ENCODE results near the gene CDK5R2.

Gene CDK5R2

DNA sequence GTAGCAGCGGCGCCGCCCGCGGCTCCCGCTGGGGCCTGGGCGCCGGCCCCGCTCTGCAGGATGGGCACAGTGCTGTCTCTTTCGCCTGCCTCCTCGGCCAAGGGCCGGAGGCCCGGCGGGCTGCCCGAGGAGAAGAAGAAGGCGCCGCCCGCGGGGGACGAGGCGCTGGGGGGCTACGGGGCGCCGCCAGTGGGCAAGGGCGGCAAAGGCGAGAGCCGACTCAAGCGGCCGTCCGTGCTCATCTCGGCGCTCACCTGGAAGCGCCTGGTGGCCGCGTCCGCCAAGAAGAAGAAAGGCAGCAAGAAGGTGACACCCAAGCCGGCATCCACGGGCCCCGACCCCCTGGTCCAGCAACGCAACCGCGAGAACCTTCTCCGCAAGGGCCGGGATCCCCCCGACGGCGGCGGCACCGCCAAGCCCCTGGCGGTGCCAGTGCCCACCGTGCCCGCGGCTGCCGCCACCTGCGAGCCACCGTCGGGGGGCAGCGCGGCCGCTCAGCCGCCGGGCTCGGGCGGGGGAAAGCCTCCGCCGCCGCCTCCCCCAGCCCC is 369 bp downstream of the CDK5R2 start:
- no peak for ATAC-seq

DNA sequence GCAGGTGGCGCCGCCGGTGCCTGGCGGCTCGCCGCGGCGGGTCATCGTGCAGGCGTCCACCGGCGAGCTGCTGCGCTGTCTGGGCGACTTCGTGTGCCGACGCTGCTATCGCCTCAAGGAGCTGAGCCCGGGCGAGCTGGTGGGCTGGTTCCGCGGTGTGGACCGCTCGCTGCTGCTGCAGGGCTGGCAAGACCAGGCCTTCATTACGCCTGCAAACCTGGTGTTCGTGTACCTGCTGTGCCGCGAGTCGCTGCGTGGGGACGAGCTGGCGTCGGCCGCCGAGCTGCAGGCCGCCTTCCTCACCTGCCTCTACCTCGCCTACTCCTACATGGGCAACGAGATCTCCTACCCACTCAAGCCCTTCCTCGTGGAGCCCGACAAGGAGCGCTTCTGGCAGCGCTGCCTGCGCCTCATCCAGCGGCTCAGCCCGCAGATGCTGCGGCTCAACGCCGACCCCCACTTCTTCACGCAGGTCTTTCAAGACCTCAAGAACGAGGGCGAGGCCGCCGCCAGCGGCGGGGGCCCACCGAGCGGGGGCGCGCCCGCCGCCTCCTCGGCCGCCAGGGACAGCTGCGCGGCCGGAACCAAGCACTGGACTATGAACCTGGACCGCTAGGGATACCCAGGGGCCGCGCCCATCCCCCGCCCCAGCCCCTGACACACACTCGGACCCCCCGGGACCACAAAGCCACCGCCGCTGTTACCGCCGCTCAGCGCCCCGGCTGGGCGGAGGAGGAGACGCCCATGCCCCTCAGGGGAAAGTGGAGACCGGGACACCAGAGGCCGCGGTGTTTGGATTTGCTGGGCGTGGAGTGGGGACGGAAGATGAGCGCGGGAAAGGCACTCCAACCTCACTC is 1.1 kb downstream of the CDK5R2 start:
- TF ChIP-seq RARB (CRISPR knock-in tag; IDR thresholded peaks at IDR 0.05) = no peak
- TF ChIP-seq ZNF8 (CRISPR knock-in tag; IDR thresholded peaks at IDR 0.05) = no peak
- TF ChIP-seq ZC3H10 (CRISPR knock-in tag; IDR thresholded peaks at IDR 0.05) = no peak
- TF ChIP-seq, protein P1, sequence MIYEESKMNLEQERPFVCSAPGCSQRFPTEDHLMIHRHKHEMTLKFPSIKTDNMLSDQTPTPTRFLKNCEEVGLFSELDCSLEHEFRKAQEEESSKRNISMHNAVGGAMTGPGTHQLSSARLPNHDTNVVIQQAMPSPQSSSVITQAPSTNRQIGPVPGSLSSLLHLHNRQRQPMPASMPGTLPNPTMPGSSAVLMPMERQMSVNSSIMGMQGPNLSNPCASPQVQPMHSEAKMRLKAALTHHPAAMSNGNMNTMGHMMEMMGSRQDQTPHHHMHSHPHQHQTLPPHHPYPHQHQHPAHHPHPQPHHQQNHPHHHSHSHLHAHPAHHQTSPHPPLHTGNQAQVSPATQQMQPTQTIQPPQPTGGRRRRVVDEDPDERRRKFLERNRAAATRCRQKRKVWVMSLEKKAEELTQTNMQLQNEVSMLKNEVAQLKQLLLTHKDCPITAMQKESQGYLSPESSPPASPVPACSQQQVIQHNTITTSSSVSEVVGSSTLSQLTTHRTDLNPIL (CRISPR knock-in tag; IDR thresholded peaks at IDR 0.05; ENCODE audit: low read depth) = no peak
- no peak for TF ChIP-seq ZNF70 (CRISPR knock-in tag; IDR thresholded peaks at IDR 0.05)
- no peak for TF ChIP-seq CSDC2 (CRISPR knock-in tag; IDR thresholded peaks at IDR 0.05)
- TF ChIP-seq ZNF565 (CRISPR knock-in tag; conservative IDR thresholded peaks at IDR 0.05; ENCODE audit: low read depth) = no peak
- TF ChIP-seq PPARA (CRISPR knock-in tag; IDR thresholded peaks at IDR 0.05; ENCODE audit: borderline replicate concordance) = no peak
- TF ChIP-seq, protein P2, sequence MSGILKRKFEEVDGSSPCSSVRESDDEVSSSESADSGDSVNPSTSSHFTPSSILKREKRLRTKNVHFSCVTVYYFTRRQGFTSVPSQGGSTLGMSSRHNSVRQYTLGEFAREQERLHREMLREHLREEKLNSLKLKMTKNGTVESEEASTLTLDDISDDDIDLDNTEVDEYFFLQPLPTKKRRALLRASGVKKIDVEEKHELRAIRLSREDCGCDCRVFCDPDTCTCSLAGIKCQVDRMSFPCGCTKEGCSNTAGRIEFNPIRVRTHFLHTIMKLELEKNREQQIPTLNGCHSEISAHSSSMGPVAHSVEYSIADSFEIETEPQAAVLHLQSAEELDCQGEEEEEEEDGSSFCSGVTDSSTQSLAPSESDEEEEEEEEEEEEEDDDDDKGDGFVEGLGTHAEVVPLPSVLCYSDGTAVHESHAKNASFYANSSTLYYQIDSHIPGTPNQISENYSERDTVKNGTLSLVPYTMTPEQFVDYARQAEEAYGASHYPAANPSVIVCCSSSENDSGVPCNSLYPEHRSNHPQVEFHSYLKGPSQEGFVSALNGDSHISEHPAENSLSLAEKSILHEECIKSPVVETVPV (CRISPR knock-in tag; IDR thresholded peaks at IDR 0.05) = no peak
- no peak for TF ChIP-seq ESRRG (CRISPR knock-in tag; IDR thresholded peaks at IDR 0.05)
- no peak for TF ChIP-seq ZFP30 (CRISPR knock-in tag; IDR thresholded peaks at IDR 0.05)
- TF ChIP-seq TCF4 (CRISPR knock-in tag; IDR thresholded peaks at IDR 0.05; ENCODE audit: borderline replicate concordance) = no peak
- TF ChIP-seq ARNTL (CRISPR knock-in tag; IDR thresholded peaks at IDR 0.05; ENCODE audit: borderline replicate concordance, low read depth) = no peak
- TF ChIP-seq SNAI2 (CRISPR knock-in tag; IDR thresholded peaks at IDR 0.05) = no peak
- TF ChIP-seq GLIS3 (CRISPR knock-in tag; IDR thresholded peaks at IDR 0.05) = no peak
- ATAC-seq = no peak

More for the DNA sequence above, 369 bp downstream of the CDK5R2 start:
- TF ChIP-seq TOX (CRISPR knock-in tag; IDR thresholded peaks at IDR 0.05; ENCODE audit: borderline replicate concordance) = no peak
- TF ChIP-seq BACH2 (CRISPR knock-in tag; IDR thresholded peaks at IDR 0.05; ENCODE audit: borderline replicate concordance) = no peak
- no peak for TF ChIP-seq ZFP3 (CRISPR knock-in tag; IDR thresholded peaks at IDR 0.05)
- TF ChIP-seq, protein P2 (CRISPR knock-in tag; IDR thresholded peaks at IDR 0.05) = no peak
- no peak for TF ChIP-seq ISL1 (CRISPR knock-in tag; IDR thresholded peaks at IDR 0.05)
- TF ChIP-seq SNAI2 (CRISPR knock-in tag; IDR thresholded peaks at IDR 0.05) = no peak
- no peak for TF ChIP-seq ARNTL (CRISPR knock-in tag; IDR thresholded peaks at IDR 0.05; ENCODE audit: borderline replicate concordance, low read depth)
- TF ChIP-seq PATZ1 (CRISPR knock-in tag; IDR thresholded peaks at IDR 0.05; ENCODE audit: borderline replicate concordance) = no peak
- TF ChIP-seq ESRRG (CRISPR knock-in tag; IDR thresholded peaks at IDR 0.05) = no peak
- no peak for TF ChIP-seq ZNF8 (CRISPR knock-in tag; IDR thresholded peaks at IDR 0.05)
- TF ChIP-seq ZNF70 (CRISPR knock-in tag; IDR thresholded peaks at IDR 0.05) = no peak

DNA sequence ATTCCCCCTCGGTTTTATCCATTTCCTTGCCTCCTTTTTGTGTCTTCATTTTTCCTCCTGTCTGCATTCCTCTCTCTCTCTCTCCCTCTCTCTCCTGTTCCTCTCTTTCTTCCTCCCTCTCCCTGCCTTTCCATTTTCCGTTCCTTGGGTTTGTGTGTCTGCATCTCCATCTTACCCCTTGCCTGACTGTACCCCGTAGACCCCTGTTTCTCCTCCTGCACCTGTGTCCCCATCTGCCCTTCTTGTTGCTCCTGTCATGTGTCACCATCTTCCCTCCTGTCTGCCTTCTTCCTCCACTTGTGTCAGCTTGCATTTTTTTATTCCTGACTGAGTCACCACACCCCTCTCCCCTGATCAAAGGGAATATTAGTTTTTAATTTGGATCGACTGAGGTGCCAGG is 1.8 kb downstream of the CDK5R2 start:
- TF ChIP-seq TOX (CRISPR knock-in tag; IDR thresholded peaks at IDR 0.05; ENCODE audit: borderline replicate concordance) = no peak
- TF ChIP-seq ESRRG (CRISPR knock-in tag; IDR thresholded peaks at IDR 0.05) = no peak
- TF ChIP-seq, protein P3, sequence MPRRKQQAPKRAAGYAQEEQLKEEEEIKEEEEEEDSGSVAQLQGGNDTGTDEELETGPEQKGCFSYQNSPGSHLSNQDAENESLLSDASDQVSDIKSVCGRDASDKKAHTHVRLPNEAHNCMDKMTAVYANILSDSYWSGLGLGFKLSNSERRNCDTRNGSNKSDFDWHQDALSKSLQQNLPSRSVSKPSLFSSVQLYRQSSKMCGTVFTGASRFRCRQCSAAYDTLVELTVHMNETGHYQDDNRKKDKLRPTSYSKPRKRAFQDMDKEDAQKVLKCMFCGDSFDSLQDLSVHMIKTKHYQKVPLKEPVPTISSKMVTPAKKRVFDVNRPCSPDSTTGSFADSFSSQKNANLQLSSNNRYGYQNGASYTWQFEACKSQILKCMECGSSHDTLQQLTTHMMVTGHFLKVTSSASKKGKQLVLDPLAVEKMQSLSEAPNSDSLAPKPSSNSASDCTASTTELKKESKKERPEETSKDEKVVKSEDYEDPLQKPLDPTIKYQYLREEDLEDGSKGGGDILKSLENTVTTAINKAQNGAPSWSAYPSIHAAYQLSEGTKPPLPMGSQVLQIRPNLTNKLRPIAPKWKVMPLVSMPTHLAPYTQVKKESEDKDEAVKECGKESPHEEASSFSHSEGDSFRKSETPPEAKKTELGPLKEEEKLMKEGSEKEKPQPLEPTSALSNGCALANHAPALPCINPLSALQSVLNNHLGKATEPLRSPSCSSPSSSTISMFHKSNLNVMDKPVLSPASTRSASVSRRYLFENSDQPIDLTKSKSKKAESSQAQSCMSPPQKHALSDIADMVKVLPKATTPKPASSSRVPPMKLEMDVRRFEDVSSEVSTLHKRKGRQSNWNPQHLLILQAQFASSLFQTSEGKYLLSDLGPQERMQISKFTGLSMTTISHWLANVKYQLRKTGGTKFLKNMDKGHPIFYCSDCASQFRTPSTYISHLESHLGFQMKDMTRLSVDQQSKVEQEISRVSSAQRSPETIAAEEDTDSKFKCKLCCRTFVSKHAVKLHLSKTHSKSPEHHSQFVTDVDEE (CRISPR knock-in tag; IDR thresholded peaks at IDR 0.05) = no peak
- TF ChIP-seq RARB (CRISPR knock-in tag; IDR thresholded peaks at IDR 0.05) = no peak
- TF ChIP-seq CSDC2 (CRISPR knock-in tag; IDR thresholded peaks at IDR 0.05) = no peak
- no peak for TF ChIP-seq PATZ1 (CRISPR knock-in tag; IDR thresholded peaks at IDR 0.05; ENCODE audit: borderline replicate concordance)
- no peak for TF ChIP-seq SNAI2 (CRISPR knock-in tag; IDR thresholded peaks at IDR 0.05)
- TF ChIP-seq, protein P4, sequence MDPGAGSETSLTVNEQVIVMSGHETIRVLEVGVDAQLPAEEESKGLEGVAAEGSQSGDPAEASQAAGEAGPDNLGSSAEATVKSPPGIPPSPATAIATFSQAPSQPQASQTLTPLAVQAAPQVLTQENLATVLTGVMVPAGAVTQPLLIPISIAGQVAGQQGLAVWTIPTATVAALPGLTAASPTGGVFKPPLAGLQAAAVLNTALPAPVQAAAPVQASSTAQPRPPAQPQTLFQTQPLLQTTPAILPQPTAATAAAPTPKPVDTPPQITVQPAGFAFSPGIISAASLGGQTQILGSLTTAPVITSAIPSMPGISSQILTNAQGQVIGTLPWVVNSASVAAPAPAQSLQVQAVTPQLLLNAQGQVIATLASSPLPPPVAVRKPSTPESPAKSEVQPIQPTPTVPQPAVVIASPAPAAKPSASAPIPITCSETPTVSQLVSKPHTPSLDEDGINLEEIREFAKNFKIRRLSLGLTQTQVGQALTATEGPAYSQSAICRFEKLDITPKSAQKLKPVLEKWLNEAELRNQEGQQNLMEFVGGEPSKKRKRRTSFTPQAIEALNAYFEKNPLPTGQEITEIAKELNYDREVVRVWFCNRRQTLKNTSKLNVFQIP (CRISPR knock-in tag; IDR thresholded peaks at IDR 0.05; ENCODE audit: borderline replicate concordance, low read depth) = no peak
- no peak for TF ChIP-seq ZNF8 (CRISPR knock-in tag; IDR thresholded peaks at IDR 0.05)
- TF ChIP-seq TCF4 (CRISPR knock-in tag; IDR thresholded peaks at IDR 0.05; ENCODE audit: borderline replicate concordance) = no peak
- no peak for TF ChIP-seq PPARA (CRISPR knock-in tag; IDR thresholded peaks at IDR 0.05; ENCODE audit: borderline replicate concordance)
- no peak for ATAC-seq
